HCT116 (cell line): Measurements from ENCODE around the gene NALCN. TPM values are rescaled to one million over a fixed set of nuclear protein-coding genes. Genes with fewer than 3 reads are reported as not detected.

ENCODE experiments used
- ATAC-seq: fragments of 200-7000 bp; cut with Tn5 transposase; 2 replicates; pipeline ENCODE4 v1.9.1; 2020; ENCODE audit warnings: mild to moderate bottlenecking, moderate library complexity
- BruUV-seq: library from RNA; stranded (reverse); fragments of 400-500 nt; replicated peaks from 2 replicates; lab custom pipeline; 2021; lab: Mats Ljungman, UMichigan
- CTCF ChIA-PET: fragments of 300-600 bp; sonication (Branson Sonifier 250); formaldehyde crosslinking; loops from one replicate; lab custom pipeline; 2021; ENCODE audit warnings: antibody characterized with exemption; lab: Charles Lee
- POLR2A ChIA-PET: fragments of 300-600, 350-600 bp; sonication (Branson Sonifier 250); formaldehyde crosslinking; loops from one replicate; lab custom pipeline; 2021; ENCODE audit warnings: antibody characterized with exemption; lab: Charles Lee
- RAD21 ChIA-PET, 2 experiments: fragments of 300-600 bp; sonication (Branson Sonifier 250); formaldehyde crosslinking; loops; one replicate each; lab custom pipeline; 2023; ENCODE audit warnings: low total read pairs in 2 of 2; ENCODE audit not compliant: uncharacterized antibody in 2 of 2, unreplicated experiment in 2 of 2, low non-redundant PET in 1 of 2; lab: Charles Lee
- DNase-seq: peaks from one replicate; pipeline ENCODE4 v3.0.0-alpha.2; 2010; ENCODE audit warnings: low read depth, low spot score
- H2AFZ ChIP-seq: fragments of 200-600 bp; shearing (Covaris generic), sonication (generic); 2 replicates; pipeline ENCODE4 v1.6.1; 2017; ENCODE audit warnings: low read depth, mixed run types, mixed read lengths, antibody characterized with exemption, low read length; ENCODE audit not compliant: poor library complexity, severe bottlenecking
- H3K27ac ChIP-seq: 2 replicates; pipeline ENCODE4 v1.5.1; 2012; ENCODE audit warnings: low read depth, low read length
- H3K27me3 ChIP-seq: fragments of 200-600 bp; sonication (generic); 2 replicates; pipeline ENCODE4 v1.6.1; 2016; ENCODE audit warnings: mixed run types, low read length, mixed read lengths; ENCODE audit not compliant: insufficient read depth
- H3K36me3 ChIP-seq, 2 experiments: fragments of 200-500 bp in 1 of 2; fragments of 200-600 bp in 1 of 2; sonication (Bioruptor generic) in 1 of 2; sonication (generic) in 1 of 2; 2 replicates each; pipeline versions ENCODE4 v1.5.1 to v1.6.1; 2014 to 2016; ENCODE audit warnings: low read length in 2 of 2, inconsistent platforms in 1 of 2, mixed read lengths in 1 of 2, mixed run types in 1 of 2; ENCODE audit not compliant: insufficient read depth in 2 of 2, control insufficient read depth in 1 of 2
- H3K4me1 ChIP-seq, 2 experiments: fragments of 200-600 bp in 1 of 2; sonication (generic) in 1 of 2; 2 replicates each; pipeline versions ENCODE4 v1.5.1 to v1.6.1; 2012 to 2017; ENCODE audit warnings: low read length in 2 of 2, inconsistent platforms in 1 of 2, mild to moderate bottlenecking in 1 of 2, mixed read lengths in 1 of 2, mixed run types in 1 of 2, moderate library complexity in 1 of 2; ENCODE audit not compliant: insufficient read depth in 2 of 2, control insufficient read depth in 1 of 2
- H3K4me2 ChIP-seq: fragments of 200-600 bp; sonication (generic); 2 replicates; pipeline ENCODE4 v1.6.1; 2017; ENCODE audit warnings: mixed run types, low read length, mixed read lengths
- H3K4me3 ChIP-seq, 2 experiments: fragments of 200-600 bp in 1 of 2; sonication (generic) in 1 of 2; replicated peaks in 1 of 2; 2 replicates each; pipeline ENCODE4 v1.5.1; 2011 to 2016; ENCODE audit warnings: low read length in 2 of 2, control low read depth in 1 of 2, low read depth in 1 of 2, mild to moderate bottlenecking in 1 of 2, mixed read lengths in 1 of 2, mixed run types in 1 of 2
- H3K79me2 ChIP-seq: fragments of 200-600 bp; sonication (generic); 2 replicates; pipeline ENCODE4 v1.6.1; 2017; ENCODE audit warnings: mild to moderate bottlenecking, mixed run types, low read length, moderate library complexity, mixed read lengths; ENCODE audit not compliant: insufficient read depth
- H3K9ac ChIP-seq: fragments of 200-600 bp; sonication (generic); 2 replicates; pipeline ENCODE4 v1.6.1; 2016; ENCODE audit warnings: low read length, mixed read lengths
- H3K9me2 ChIP-seq: fragments of 200-600 bp; sonication (generic), shearing (Covaris generic); 2 replicates; pipeline ENCODE4 v1.6.1; 2017; ENCODE audit warnings: mixed run types, mild to moderate bottlenecking, moderate library complexity; ENCODE audit not compliant: insufficient read depth
- H3K9me3 ChIP-seq, 2 experiments: fragments of 200-500 bp in 1 of 2; fragments of 200-600 bp in 1 of 2; sonication (Bioruptor generic) in 1 of 2; sonication (generic) in 1 of 2; 2 replicates each; pipeline ENCODE4 v1.6.1; 2014 to 2017; ENCODE audit warnings: low read length in 2 of 2, mixed read lengths in 2 of 2, inconsistent platforms in 1 of 2, low read depth in 1 of 2, mild to moderate bottlenecking in 1 of 2, mixed run types in 1 of 2, moderate library complexity in 1 of 2; ENCODE audit not compliant: control insufficient read depth in 1 of 2, insufficient read depth in 1 of 2
- H4K20me1 ChIP-seq: fragments of 200-600 bp; sonication (generic), shearing (Covaris generic); 2 replicates; pipeline ENCODE4 v1.6.1; 2017; ENCODE audit warnings: mixed run types, mild to moderate bottlenecking, moderate library complexity; ENCODE audit not compliant: insufficient read depth
- EZH2phosphoT487 ChIP-seq: fragments of 200-600 bp; IDR thresholded peaks from 2 replicates; pipeline ENCODE4 v1.6.1; 2018; ENCODE audit warnings: antibody characterized with exemption, borderline replicate concordance
- FOSL1 ChIP-seq: IDR thresholded peaks from 2 replicates; pipeline ENCODE4 v1.6.1; 2012; ENCODE audit warnings: low read depth
- JUND ChIP-seq: IDR thresholded peaks from 2 replicates; pipeline ENCODE4 v1.6.1; 2012
- POLR2A ChIP-seq: IDR thresholded peaks from 2 replicates; pipeline ENCODE4 v1.7.0; 2011; ENCODE audit warnings: borderline replicate concordance; ENCODE audit not compliant: insufficient read depth, insufficient read length; ENCODE audit errors: extremely low read depth
- POLR2AphosphoS5 ChIP-seq: IDR thresholded peaks from 2 replicates; pipeline ENCODE4 v1.6.1; 2011; ENCODE audit warnings: mild to moderate bottlenecking, low read depth, low read length, moderate library complexity
- TCF7L2 ChIP-seq: IDR thresholded peaks from 2 replicates; pipeline ENCODE4 v1.7.0; 2011; ENCODE audit warnings: borderline replicate concordance, inconsistent platforms; ENCODE audit not compliant: insufficient read depth, insufficient read length; ENCODE audit errors: extremely low read depth
- YY1 ChIP-seq: IDR thresholded peaks from 2 replicates; pipeline ENCODE4 v1.6.1; 2011; ENCODE audit warnings: low read length, low read depth, moderate library complexity, mild to moderate bottlenecking; ENCODE audit not compliant: insufficient replicate concordance; ENCODE audit errors: extremely low read depth
- ZFX ChIP-seq: fragments of 450-650 bp; IDR thresholded peaks from 2 replicates; pipeline ENCODE4 v1.6.1; 2017
- intact Hi-C: fragments of 100-400 bp; cut with micrococcal nuclease; formaldehyde crosslinking; loops from 2 replicates; pipeline ENCODE4 v1.10.0; 2022
- total RNA-seq: library from RNA; stranded (reverse); gene quantifications from one replicate; pipeline ENCODE4 v1.2.1, GENCODE V29; 2021; ENCODE audit not compliant: unreplicated experiment
- TF ChIP-seq, protein P1 (sequence below): IDR thresholded peaks from 2 replicates; pipeline ENCODE4 v1.6.1; 2012
- TF ChIP-seq, protein P2 (sequence below): IDR thresholded peaks from 2 replicates; pipeline ENCODE4 v1.6.1; 2012; ENCODE audit warnings: low read depth

NALCN gene
- total RNA-seq, 1 experiment from 2014 or later, result not detected

DNA sequence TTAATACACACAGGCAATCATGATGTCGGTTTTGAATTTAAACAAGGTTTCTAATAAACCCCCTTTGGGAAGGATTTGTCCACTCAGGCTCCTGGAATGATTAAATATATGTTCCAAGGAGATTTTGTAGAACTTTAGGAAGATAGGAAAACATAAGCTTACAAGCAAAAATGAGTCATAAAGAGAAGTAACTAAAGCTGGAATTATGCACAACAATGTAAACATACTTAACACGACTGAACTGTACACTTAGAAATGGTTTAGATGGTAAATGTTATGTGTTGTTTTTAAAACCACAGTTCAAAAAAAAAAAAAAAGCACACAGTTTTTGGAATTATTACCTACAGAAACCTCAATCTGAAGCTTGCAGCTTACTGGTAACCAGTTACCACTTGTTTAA is 304.4 kb downstream of the NALCN start (continued):
- TF ChIP-seq YY1 (no peak), FOSL1 (no peak), ZFX (no peak), POLR2AphosphoS5 (no peak)
- TF ChIP-seq, protein P1, sequence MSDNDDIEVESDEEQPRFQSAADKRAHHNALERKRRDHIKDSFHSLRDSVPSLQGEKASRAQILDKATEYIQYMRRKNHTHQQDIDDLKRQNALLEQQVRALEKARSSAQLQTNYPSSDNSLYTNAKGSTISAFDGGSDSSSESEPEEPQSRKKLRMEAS, result no peak
- TF ChIP-seq, all 23 proteins: peak for 0

DNA sequence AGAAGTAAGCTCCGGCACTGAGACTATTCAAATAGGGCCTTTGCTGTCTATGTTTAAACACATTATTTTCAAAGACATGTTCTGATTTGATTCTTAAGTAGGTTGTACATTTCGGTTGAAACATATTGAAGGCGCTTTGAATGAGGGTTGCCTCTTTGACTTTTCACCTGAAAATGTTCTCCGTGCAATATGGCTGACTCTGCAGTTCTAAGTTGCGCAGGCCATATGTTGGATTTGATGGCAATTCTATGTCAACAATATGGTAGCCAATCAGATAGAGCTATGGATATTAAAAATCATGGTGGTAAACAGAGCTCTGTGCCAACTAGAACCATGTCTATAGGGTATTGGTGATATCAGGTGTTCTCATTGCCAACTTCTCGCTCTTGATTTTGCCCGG is 307.3 kb downstream of the NALCN start:
- Histone ChIP-seq H3K4me3 (no peak overlapping the region), H3K4me2 (no peak overlapping the region), H3K27me3 (no peaks in the 10 kb centered on the region; the same call in 1 of the 2 replicates), H3K9me2 (no peaks in the 10 kb centered on the region), H3K27ac (no peak overlapping the region), H3K9me3 (no peaks in the 10 kb centered on the region), H3K36me3 (no peaks in the 10 kb centered on the region), H4K20me1 (no peaks in the 10 kb centered on the region), H3K4me1 (no peaks in the 10 kb centered on the region), H2AFZ (no peak overlapping the region), H3K9ac (no peak overlapping the region), H3K79me2 (no peaks in the 10 kb centered on the region)
- intact Hi-C loops, result no loop called here
- DNase-seq (no peak), ATAC-seq (no peak)
- no peak for TF ChIP-seq JUND
- no peak for TF ChIP-seq YY1
- TF ChIP-seq, protein P2, sequence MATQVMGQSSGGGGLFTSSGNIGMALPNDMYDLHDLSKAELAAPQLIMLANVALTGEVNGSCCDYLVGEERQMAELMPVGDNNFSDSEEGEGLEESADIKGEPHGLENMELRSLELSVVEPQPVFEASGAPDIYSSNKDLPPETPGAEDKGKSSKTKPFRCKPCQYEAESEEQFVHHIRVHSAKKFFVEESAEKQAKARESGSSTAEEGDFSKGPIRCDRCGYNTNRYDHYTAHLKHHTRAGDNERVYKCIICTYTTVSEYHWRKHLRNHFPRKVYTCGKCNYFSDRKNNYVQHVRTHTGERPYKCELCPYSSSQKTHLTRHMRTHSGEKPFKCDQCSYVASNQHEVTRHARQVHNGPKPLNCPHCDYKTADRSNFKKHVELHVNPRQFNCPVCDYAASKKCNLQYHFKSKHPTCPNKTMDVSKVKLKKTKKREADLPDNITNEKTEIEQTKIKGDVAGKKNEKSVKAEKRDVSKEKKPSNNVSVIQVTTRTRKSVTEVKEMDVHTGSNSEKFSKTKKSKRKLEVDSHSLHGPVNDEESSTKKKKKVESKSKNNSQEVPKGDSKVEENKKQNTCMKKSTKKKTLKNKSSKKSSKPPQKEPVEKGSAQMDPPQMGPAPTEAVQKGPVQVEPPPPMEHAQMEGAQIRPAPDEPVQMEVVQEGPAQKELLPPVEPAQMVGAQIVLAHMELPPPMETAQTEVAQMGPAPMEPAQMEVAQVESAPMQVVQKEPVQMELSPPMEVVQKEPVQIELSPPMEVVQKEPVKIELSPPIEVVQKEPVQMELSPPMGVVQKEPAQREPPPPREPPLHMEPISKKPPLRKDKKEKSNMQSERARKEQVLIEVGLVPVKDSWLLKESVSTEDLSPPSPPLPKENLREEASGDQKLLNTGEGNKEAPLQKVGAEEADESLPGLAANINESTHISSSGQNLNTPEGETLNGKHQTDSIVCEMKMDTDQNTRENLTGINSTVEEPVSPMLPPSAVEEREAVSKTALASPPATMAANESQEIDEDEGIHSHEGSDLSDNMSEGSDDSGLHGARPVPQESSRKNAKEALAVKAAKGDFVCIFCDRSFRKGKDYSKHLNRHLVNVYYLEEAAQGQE, result no peak
- TF ChIP-seq EZH2phosphoT487, result no peak
- no peak for TF ChIP-seq TCF7L2
- TF ChIP-seq POLR2A, result no peak
- TF ChIP-seq POLR2AphosphoS5, result no peak
- POLR2A ChIA-PET, result no interaction called here
- RAD21 ChIA-PET, result no interaction called here
- no TSS peak for BruUV-seq
- CTCF ChIA-PET, result no interaction called here
